Activated CD8-positive, alpha-beta memory T cell treated with anti-CD3 and anti-CD28 coated beads for 48 hours (primary cell): ENCODE results near the gene MVD.
A peak's percentile ranks its signal among the peaks of the same experiment; 100 is the strongest.

ENCODE experiments used
- DNase-seq, 3 experiments: peaks; one replicate each; pipeline ENCODE4 v3.0.0-alpha.2; 2020; ENCODE audit warnings: low read depth in 2 of 3, low spot score in 2 of 3

MVD gene, protein sequence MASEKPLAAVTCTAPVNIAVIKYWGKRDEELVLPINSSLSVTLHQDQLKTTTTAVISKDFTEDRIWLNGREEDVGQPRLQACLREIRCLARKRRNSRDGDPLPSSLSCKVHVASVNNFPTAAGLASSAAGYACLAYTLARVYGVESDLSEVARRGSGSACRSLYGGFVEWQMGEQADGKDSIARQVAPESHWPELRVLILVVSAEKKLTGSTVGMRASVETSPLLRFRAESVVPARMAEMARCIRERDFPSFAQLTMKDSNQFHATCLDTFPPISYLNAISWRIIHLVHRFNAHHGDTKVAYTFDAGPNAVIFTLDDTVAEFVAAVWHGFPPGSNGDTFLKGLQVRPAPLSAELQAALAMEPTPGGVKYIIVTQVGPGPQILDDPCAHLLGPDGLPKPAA

DNA sequence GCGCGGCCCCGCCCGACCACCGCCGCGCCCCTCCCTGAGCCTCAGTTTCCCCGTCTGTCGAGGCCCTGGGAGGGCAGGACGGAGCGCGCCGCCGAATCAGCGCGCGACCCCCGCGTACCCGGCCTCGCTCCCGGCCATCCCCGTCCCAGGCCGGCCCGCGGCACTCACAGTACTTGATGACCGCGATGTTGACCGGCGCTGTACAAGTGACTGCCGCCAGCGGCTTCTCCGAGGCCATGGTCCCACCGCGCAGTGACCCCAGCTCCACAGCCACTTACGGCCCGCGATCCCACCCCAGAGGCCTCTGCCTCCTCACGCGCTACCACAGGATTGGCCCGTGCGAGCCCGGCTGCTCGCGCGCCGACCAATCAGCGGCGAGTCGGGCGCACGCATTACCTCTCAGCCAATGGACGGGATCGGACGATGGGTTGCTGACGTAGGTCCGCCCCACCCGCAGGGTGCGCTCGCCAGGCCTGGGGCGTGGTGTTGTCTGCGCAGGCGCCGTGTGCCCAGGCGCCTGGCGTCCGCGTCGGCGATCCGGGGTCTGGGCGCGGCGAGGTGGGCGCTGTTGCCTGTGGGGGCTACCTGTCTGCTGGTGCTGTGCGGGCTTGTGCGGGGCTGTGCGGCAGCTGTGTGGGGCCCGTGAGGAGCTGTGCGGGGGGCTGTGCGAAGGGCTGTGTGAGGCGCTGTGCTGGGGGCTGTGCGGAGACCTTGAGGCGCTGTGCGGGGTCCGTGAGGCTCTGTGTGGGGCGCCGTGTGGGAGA, at the start of gene MVD:
Gene MVD (minus strand): TSS at position 249 of the 764 bp plus-strand sequence. CDS start 11 bp downstream, at position 238.
- peak; percentile 74 to 92 (median 91) for DNase-seq

DNA sequence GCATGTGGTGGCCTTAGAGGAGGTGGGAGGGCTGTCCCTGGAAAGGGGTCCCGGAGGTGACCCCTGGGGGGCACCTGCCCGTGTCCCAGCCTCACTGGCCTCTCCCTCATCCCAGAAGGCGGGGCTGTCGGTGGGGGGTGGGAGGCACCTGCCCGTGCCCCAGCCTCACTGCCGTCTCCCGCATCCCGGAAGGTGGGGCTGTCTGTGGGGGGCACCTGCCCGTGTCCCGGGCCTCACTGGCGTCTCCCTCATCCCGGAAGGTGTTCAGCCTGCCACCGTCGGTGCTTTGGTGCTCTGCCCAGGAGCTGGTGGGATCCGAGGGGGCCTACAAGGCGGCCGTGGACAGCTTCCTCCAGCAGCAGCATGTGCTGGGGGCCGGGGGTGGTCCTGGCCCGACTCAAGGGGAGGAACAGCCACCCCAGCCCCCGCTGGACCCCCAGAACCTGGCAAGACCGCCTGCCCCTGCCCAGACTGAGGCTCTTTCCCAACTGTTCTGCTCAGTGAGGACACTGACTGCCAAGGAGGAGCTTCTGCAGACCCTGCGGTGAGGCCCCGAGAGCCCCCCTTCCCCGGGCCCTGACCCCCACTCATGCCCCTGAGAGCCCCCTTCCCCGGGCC, 49.6 kb upstream of the MVD start:
- no peak for DNase-seq

DNA sequence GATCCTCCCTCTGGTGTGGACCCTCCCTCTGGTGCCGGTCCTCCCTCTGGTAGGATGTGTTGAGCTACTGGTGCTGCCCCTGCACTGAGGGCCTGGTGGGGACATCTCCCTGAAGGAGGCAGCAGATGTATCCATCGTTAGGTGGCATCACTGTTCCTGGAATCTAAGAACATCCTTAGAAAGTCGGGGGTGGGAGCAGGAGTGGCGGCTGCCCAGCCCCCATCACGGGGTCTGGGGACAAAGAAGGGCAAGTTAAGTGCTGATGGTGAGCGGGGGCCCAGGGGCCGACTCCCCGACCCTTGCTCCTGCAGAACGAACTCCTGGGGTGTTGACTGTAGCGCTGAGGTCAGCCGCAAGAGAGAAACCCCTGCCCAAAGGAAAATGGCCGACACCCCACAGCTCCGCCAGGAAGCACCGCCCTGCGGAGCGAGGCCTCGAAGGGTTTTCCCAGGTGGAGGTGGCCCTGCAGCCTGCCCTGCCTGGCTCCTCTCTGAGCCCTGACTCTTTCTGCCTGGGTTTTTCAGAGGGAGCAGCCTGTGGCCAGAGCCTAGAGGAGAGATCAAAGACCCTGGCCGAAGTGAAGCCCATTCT, 49.0 kb upstream of the MVD start:
- no peak for DNase-seq

DNA sequence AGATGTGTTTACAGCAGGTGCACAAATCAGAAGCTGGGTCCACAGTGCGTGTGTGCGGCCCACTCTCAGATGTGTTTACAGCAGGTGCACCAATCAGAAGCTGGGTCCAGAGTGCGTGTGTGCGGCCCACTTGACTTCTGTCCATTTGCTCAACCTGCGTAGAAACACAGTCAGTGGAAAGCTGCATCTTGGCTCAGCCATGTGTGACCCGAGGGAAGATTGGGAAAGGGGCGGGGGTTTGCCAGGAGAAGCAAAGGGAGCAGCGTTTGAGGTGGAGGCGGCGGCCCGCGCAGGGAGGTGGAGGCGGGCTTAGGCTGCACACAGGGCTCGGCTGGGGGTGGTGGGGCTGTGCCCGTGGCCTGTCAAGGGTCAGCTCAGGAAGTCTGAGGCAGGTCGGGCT, 47.7 kb upstream of the MVD start:
- DNase-seq, result no peak

DNA sequence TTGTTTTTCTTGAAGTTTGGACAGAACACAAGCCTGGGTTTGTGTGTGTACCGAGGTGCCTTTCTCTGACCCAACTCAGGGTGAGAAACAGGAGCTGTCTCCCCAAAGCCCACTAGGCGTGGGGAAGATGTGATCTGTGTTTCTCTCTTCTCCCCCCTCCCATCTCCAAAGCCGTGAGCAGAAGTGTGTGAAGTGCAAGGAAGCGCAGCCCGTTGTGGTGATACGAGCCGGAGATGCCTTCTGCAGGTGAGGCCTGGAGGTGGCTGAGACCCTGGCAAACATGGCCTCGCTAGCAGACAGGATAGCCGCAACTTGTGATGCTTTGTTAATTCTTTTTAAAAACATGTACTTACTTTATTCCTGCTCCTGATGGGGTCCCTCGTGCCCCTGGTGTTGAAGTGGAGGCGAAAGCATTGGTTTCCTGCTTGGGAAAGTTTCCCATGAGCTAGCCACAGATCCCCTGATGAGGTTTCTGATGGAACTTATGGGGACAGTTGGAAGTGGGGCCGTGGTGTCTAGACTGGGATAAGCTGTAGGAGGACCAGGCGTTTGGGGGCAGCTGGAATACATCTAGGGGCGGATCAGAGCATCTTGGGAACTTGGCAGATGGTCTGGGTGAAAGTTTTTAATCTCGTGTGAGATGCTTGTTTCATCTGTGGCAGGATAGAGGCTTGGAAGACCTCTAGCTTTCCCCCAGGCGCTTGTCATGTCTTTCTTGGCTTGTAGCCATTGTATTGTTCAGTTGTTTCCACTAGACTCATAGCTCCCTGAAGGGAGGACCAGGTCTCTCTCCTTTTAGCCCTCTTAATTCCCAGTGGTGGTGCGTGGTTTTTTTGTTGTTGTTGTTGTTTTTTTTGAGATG, 44.3 kb upstream of the MVD start:
- DNase-seq, result no peak

DNA sequence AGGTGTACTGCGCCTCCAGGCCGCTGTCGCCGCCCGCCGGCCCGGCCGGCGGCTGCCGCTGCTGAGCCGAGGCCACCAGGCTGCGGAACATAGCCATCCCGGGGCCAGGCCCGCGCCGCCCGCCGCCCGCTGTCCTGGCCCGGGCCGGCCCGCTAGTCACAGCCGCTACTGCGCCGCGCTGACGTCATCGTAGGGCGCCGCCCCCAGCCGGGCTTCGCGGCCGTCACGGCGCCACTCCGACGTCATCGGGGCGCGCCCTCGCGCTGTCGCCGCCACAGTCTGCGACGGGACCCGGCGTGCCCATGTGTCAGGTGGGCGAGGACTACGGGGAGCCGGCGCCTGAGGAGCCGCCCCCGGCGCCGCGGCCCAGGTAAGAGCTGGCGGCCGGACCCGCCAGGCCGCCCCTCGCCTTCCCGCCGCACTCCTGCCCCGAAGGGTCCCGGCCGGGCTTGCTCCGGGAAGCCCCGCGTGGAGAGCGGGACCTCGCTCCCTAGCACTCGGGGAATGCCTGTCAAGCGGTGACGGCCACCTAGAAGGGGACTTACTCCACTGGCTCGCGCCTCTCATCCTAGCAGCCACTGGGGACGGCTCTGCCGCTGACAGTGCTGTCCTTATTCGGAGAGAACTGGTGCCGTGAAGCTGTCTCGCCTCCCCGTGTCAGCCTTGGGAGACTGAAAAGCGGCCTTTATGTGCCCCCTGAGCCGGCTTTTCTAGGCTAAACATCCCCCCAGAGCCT, 43.5 kb upstream of the MVD start, which contains the start of the genes CTU2 and RNF166:
Gene CTU2 (plus strand): TSS at position 275 of the 736 bp plus-strand sequence. CDS start 28 bp downstream, at position 303.
Gene RNF166 (minus strand): TSS at position 180 of the 736 bp plus-strand sequence. CDS start 83 bp downstream, at position 97.
- peak; percentile 88 to 92 (median 90) for DNase-seq

DNA sequence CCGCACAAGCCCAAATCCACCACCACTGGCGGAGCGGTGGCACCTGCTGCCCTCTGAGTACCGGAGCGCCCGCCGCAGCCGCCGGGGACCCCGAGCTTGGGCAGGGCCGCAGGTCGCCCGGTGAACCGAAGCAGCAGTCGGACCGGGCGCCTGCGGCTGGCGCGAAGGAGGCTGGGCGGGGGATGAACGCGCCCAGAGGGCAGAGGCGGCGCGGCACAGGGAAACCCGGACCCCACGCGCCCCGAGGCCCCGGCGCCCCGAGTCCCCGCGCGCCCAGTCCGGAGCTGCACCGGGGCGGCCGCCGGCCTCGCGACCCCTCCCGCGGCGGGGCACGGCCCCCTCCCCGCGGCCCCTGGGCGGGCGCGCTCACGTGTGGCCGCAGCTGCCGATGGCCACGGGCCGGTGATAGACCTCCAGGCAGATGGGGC, 42.9 kb upstream of the MVD start:
- DNase-seq, result no peak

DNA sequence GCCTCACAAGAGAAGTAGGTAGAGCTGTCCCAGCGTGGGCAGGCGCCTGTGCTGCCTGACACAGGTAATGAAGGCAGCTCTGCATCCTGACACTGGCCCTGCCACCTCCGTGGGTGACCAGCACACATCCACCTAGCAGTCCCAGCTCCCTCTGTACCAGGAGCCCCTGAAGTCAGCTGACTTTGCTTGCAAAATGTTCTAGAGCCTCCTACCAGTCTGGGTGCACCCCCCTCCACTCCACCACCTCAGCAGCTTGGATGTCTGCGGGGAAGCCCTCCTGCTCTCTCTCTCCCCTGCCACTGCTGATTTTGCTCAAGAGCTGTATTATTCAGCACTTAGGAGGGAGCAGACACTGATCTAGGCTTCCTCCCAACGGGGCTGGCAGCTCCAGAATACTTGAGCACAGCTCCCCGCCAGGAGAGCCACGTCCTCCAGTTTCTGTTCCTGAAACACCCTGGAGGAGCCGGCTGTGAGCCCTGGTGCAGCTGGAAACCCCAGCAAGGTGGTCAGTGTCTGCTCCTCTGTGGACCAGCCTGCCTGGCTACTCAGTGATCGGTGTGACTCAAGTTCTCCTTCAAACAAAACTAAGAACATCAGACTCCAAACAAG, 42.3 kb upstream of the MVD start:
- DNase-seq, result no peak

DNA sequence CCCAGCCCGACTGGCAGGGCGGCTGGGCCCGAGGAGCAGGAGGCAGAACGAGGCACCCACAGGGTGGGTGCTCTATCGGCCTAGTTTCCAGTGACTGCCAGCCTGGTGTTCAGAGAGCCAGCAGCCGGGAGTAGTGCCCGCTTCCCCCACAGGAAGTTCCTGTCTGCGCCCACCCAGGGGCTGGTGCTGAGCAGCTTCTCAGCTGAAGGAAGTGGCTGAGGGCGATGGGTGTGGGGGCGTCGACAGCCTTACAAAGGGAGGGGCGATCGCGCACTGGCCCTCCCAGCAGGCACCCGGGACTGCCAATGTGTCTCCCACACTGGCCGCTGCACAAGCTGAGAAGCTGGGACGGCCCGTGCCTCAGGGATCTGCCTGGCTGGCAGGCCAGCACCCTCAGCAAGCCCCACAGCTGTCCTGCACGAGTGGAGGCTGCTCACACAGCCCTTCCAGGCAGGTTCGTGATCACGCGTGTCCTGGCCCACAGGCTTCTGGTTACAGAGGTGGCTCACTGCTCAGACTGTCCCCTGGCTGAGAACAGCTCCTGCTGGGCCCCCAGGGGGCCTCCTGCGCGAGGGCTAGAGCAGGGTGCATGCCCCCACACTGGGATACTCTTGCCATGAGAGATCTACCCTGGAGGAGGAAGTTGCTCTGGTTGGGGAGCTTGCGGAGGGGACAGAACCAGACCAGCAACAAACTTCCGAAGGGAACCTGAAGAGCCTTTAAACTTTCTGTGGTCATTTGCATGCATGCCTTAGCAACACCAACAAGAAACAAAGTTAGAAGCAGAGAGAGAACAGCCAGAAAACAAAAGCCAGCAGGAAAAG, 40.8 kb upstream of the MVD start:
- DNase-seq, result peak in 2 of 3 experiments; percentile 62 to 63

DNA sequence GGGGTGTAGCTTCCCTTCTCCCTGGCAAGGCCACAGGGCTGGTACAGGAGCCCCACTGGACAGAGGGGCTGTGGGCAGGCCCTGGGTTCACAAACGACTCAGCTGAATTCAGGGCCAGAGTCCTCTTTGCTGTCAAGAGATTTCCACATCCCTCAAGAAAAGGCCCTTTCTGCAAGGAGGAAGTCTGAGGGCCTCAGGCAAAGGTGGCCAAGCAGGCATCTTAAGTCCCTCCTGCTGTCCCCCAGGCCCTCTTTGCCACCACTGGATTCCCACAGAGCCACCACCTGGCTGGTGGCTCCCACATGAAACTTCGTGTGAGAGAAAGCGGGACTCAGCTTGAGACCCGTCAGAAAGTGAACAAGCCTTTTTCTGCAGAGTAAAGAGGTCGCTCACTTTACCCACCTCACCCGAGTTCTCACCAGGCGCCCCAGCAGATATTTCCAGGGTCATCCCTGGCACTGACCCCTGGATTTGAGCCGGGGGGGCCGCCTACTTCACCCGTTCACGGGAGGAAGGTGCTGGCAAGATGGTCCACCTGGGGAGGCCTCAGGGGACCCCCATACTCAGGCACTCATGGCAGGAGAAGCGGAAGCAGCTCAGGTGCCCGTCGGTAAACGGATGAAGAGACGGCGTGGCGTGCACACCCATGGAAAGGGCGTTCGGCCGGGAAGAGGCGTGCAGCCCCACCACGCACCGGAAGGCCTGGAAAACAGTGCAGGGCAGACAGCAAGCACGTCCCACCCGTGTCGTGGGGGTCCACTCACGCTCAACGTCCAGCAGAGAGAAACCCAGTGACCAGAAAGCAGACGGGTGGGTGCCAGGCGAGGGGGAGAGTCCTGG, 39.7 kb upstream of the MVD start:
- DNase-seq, result no peak

DNA sequence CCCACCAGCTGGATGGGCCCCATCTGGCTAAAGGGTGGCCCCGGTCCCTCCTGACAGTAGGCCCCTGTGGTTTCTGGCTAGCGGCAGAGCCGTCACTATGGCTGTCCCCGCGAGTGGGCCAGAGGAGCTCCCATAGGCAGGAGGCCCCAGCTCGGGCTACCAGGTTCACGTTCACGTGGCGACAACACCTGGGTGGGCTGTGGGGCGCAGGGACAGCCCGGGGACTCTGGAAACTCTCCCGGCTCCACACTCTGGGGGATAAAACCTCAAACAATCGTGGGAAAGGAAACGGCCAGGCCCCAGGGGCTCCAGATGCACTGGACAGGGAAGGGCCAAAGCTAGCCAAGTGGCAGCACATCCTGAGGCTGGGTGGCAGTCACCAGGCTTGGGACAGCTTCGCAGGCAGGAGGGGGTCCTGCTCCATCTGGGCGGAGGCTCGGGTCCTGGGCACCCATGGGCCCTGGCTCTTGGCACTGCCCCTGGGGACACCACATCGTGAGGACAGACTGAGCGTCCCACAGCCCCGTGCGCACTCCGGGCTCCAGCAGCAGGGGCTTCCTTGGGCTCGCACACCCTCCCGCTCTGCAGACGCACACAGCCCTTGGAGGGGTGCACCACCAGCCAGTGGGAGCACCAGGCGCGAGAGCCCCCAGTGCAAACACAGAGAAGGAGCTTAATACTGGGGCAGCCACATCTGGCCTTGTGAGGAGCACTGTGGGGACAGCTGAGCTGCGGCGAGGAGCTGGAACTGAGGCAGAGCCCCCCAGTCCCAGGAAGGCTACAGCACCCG, 38.9 kb upstream of the MVD start:
- DNase-seq, result no peak

DNA sequence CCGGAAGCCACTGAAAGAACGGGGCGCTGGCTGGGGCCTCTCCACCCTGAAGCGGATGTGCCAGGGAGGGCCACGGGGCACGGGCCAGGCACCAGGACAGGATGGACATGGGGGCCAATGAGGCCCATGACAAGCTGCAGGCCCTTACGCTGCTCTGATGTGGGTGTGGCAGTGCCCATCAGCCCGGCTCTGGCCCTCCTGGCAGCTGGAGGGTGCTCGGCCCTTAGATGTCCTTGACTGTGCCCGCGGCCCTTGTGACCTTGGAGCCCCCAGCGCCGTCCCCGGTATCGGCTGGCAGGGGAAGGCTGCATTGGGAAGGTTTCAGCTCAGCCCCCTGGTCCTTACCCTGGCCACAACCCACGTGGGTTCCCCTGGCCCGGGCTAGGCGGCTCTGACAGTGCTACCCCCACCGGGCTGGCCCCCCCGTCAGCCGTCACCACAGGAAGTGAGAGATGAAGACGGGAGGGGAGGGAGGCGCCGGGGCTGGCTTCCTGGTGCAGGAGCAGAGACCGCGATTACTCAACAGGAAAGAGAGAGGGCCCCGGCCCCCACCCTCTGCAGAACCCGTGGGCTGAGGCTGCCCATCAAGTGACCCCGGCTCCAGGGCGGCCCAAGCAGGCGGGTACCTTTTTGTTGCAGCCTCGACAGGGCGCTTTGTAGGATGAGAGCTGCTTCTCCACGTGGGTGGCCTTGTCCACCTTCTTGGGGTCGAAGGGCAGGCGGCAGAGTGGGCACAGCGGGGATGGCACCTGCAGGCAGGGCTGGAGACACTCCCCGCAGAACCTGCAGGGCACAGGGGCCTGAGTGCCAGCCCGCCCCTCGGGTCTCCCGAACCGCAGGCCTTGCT, 38.0 kb upstream of the MVD start:
- peak; percentile 85 to 95 (median 87) for DNase-seq

DNA sequence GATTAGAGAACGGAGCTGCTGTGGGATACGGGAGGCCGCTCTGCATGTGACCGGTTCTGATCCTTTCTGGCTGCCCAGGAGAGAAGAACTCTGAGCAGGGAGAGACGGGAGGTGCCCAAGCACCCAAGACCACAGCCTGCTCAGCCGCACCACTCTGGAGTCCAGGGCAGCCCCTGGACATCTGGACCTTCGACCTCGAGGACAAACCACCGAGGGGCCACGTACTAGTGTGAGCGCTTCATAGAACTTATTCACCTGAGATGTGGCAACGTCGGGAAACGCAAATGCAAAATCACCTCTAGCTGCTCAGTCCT, 37.4 kb upstream of the MVD start:
- DNase-seq, result no peak

DNA sequence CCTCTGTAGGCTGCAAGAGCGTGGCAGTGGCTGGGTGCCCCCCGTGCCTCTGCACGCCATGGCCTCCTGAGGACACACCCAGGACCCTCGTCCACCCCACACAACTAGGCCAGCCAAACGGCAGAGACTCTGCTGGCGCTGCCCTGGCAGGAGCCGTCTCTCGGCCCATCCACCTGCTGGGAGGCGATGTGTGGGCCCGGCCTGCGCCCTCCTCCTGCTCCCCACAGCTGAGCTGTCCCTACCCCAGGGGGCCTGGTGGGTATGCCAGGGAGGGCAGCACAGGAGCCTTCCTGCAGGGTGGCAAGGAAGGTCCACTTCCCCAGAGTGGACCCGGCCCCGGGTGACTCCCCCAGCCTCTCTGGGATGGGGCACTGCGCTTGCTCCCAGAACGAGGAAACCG, 36.3 kb upstream of the MVD start:
- no peak for DNase-seq

DNA sequence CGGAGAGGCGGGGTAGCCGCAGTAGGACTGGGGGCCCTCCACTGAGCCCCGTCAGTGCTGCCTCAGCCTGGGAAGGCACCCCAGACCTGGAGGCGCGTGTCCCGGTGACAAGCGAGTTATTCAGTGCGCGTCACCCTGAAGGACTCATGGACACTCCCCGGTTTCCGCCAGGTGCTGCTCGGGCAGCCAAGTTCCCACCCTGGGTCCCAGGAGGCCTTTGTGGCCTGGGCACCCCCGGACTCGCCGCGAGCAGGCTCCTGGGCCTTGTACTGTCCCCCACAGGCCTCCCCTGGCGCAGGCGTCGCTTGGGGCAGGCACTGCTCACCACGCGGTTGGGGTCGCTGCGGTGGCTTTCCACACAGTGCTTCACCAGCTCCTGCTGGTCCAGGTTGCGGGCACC, 35.8 kb upstream of the MVD start:
- no peak for DNase-seq
